Liver (tissue), 9 donors: ENCODE results near the gene RRP15. TPM values are rescaled to one million over a fixed set of nuclear protein-coding genes. Genes with fewer than 3 reads are reported as not detected.

Experiments used
- DNase-seq: peaks from one replicate; pipeline ENCODE4 v3.0.0-alpha.2; 2017; ENCODE audit warnings: low spot score
- H3K27ac ChIP-seq, 2 donors: one replicate each; pipeline ENCODE4 v1.7.0; 2013; ENCODE audit warnings: inconsistent platforms in 2 of 2, low read length in 2 of 2, control low read depth in 1 of 2, low read depth in 1 of 2, mild to moderate bottlenecking in 1 of 2
- H3K27me3 ChIP-seq, 4 donors: one replicate each; pipeline versions ENCODE4 v1.6.1 to v1.7.0; 2013; ENCODE audit warnings: low read length in 3 of 4, inconsistent platforms in 1 of 4, mild to moderate bottlenecking in 1 of 4, moderate library complexity in 1 of 4; ENCODE audit not compliant: control insufficient read depth in 4 of 4, insufficient read depth in 4 of 4
- H3K36me3 ChIP-seq, 4 donors: one replicate each; pipeline versions ENCODE4 v1.6.1 to v1.7.0; 2013; ENCODE audit warnings: low read length in 3 of 4, mild to moderate bottlenecking in 3 of 4, low read depth in 1 of 4, moderate library complexity in 1 of 4; ENCODE audit not compliant: control insufficient read depth in 4 of 4, insufficient read depth in 3 of 4
- H3K4me1 ChIP-seq, 4 donors: one replicate each; pipeline versions ENCODE4 v1.6.1 to v1.7.0; 2013; ENCODE audit warnings: low read length in 3 of 4, mild to moderate bottlenecking in 3 of 4, moderate library complexity in 1 of 4; ENCODE audit not compliant: control insufficient read depth in 4 of 4, insufficient read depth in 4 of 4
- H3K4me3 ChIP-seq, 3 donors: one replicate each; pipeline versions ENCODE4 v1.6.1 to v1.7.0; 2013; ENCODE audit warnings: low read length in 3 of 3, control low read depth in 1 of 3, low read depth in 1 of 3, mild to moderate bottlenecking in 1 of 3
- H3K9ac ChIP-seq, 2 donors: one replicate each; pipeline ENCODE4 v1.7.0; 2013; ENCODE audit warnings: low read length in 2 of 2, mild to moderate bottlenecking in 2 of 2, moderate library complexity in 2 of 2, control low read depth in 1 of 2, low read depth in 1 of 2
- H3K9me3 ChIP-seq, 4 donors: one replicate each; pipeline versions ENCODE4 v1.6.1 to v1.7.0; 2013; ENCODE audit warnings: low read length in 3 of 4; ENCODE audit not compliant: control insufficient read depth in 4 of 4
- EGR1 ChIP-seq, 2 donors: IDR thresholded peaks; 2 replicates each; pipeline ENCODE4 v1.6.1; 2016 to 2018; ENCODE audit warnings: antibody characterized with exemption in 2 of 2, low read depth in 2 of 2
- FOXA1 ChIP-seq: IDR thresholded peaks from 2 replicates; pipeline ENCODE4 v1.6.1; 2016; ENCODE audit warnings: antibody characterized with exemption
- FOXA2 ChIP-seq: IDR thresholded peaks from 2 replicates; pipeline ENCODE4 v1.6.1; 2016; ENCODE audit warnings: antibody characterized with exemption
- GABPA ChIP-seq, 2 donors: IDR thresholded peaks in 1 of 2; conservative IDR thresholded peaks in 1 of 2; 2 replicates each; pipeline ENCODE4 v1.6.1; 2016; ENCODE audit warnings: antibody characterized with exemption in 2 of 2, mild to moderate bottlenecking in 1 of 2, moderate library complexity in 1 of 2
- HNF4A ChIP-seq, 2 donors: conservative IDR thresholded peaks; 2 replicates each; pipeline ENCODE4 v1.6.1; 2016; ENCODE audit warnings: antibody characterized with exemption in 2 of 2, mild to moderate bottlenecking in 2 of 2
- HNF4G ChIP-seq: IDR thresholded peaks from 2 replicates; pipeline ENCODE4 v1.6.1; 2016; ENCODE audit warnings: antibody characterized with exemption
- JUND ChIP-seq, 2 donors: IDR thresholded peaks; 2 replicates each; pipeline ENCODE4 v1.6.1; 2016; ENCODE audit warnings: antibody characterized with exemption in 2 of 2
- NR2F2 ChIP-seq: IDR thresholded peaks from 2 replicates; pipeline ENCODE4 v1.6.1; 2016; ENCODE audit warnings: antibody characterized with exemption
- RAD21 ChIP-seq, 2 donors: IDR thresholded peaks; 2 replicates each; pipeline ENCODE4 v1.6.1; 2016; ENCODE audit warnings: antibody characterized with exemption in 2 of 2, mild to moderate bottlenecking in 2 of 2
- RXRA ChIP-seq, 2 donors: IDR thresholded peaks; 2 replicates each; pipeline ENCODE4 v1.6.1; 2017 to 2018; ENCODE audit warnings: antibody characterized with exemption in 2 of 2, mild to moderate bottlenecking in 1 of 2
- SP1 ChIP-seq: IDR thresholded peaks from 2 replicates; pipeline ENCODE4 v1.6.1; 2018; ENCODE audit warnings: antibody characterized with exemption, mild to moderate bottlenecking
- TAF1 ChIP-seq: conservative IDR thresholded peaks from 2 replicates; pipeline ENCODE4 v1.6.1; 2016; ENCODE audit warnings: antibody characterized with exemption, mild to moderate bottlenecking
- YY1 ChIP-seq: IDR thresholded peaks from 2 replicates; pipeline ENCODE4 v1.6.1; 2016; ENCODE audit warnings: antibody characterized with exemption, mild to moderate bottlenecking
- WGBS: extraction: QIAGEN DNeasy Blood & Tissue Kit; methylation state at CpG from one replicate; pipeline ENCODE4 v1.1.7; 2013; 5-methylcytosine and 5-hydroxymethylcytosine counted together
- polyA plus RNA-seq, 2 donors: library from polyadenylated mRNA; stranded (reverse) in 1 of 2; unstranded in 1 of 2; fragments of 200-250 nt in 1 of 2; fragments of >200 nt in 1 of 2; fragmentation: Nextera tagmentation in 1 of 2; extraction: Ambion mirVana in 1 of 2; gene quantifications; one replicate each; pipeline versions ENCODE4 v1.2.1 to v1.2.3, GENCODE V29; 2013 to 2015
- total RNA-seq, 2 donors: library from RNA; depleted of rRNA; stranded (reverse); fragments of >200 nt; gene quantifications; one replicate each; pipeline ENCODE4 v1.2.3, GENCODE V29; 2014
- TF ChIP-seq, protein P1 (sequence below): IDR thresholded peaks from 2 replicates; pipeline ENCODE4 v1.6.1; 2016; ENCODE audit warnings: antibody characterized with exemption
- TF ChIP-seq, protein P2 (sequence below): IDR thresholded peaks from 2 replicates; pipeline ENCODE4 v1.6.1; 2016; ENCODE audit warnings: antibody characterized with exemption
- TF ChIP-seq, protein P3 (sequence below): IDR thresholded peaks from 2 replicates; pipeline ENCODE4 v1.6.1; 2016; ENCODE audit warnings: antibody characterized with exemption
- TF ChIP-seq, protein P4 (sequence below): IDR thresholded peaks from 2 replicates; pipeline ENCODE4 v1.6.1; 2016; ENCODE audit warnings: antibody characterized with exemption, mild to moderate bottlenecking
- TF ChIP-seq, protein P5 (sequence below): fragments of 150-350 bp; IDR thresholded peaks from 2 replicates; pipeline ENCODE4 v1.5.1; 2017; ENCODE audit warnings: improper control_type of control experiment, low read depth, low read length; ENCODE audit not compliant: missing input control
- donor health status: healthy.
- donor health status: healthy.
- donor health status: healthy.
- donor health status: healthy.
- donor health status: healthy.

RRP15 gene
- total and polyA plus RNA-seq, 4 donors = 2.4 to 9.2 (median 5.2) TPM

DNA sequence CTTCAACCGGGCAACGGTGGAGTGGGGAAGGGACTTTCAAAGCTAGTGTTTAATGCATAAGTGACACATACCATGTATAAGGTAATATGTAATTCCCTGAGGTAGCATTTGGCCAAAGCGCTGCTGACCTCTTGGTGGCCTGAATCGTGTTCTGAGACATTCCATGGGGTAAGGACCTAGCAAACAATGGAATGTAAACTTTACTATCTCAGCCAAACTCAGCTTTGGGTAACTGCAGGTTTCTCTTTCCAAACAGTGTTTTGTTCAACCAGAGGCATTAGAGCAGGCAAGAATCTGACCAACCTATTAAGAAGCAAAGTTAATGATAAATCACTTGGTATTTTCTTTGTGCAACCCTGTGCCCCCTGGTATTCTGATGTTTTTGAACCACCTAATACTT, 82.0 kb downstream of the RRP15 start:
- H3K9me3 ChIP-seq = no peaks in the 10 kb centered on the region
- no peaks in the 10 kb centered on the region for H3K27me3 ChIP-seq
- H3K27ac ChIP-seq = no peak overlapping the region
- H3K4me3 ChIP-seq = no peak overlapping the region
- H3K9ac ChIP-seq = no peak overlapping the region
- WGBS = 35% methylated on average over 4 of the region's 4 CpGs
- peaks cover 0 to 5% (median 2%) of the 10 kb centered on the region in 4 donors for H3K4me1 ChIP-seq
- TF ChIP-seq NR2F2 (no peak), RAD21 (IDR thresholded peaks at IDR 0.05) (no peak), JUND (IDR thresholded peaks at IDR 0.05) (no peak), HNF4G (no peak), FOXA1 (no peak), TAF1 (no peak), FOXA2 (no peak), RXRA (IDR thresholded peaks at IDR 0.05) (no peak), YY1 (no peak), SP1 (no peak), HNF4A (conservative IDR thresholded peaks at IDR 0.05) (no peak), EGR1 (IDR thresholded peaks at IDR 0.05; ENCODE audit: low read depth in 2 of 2) (no peak), GABPA (IDR thresholded peaks at IDR 0.05 in 1 of 2, conservative IDR thresholded peaks at IDR 0.05 in 1 of 2) (no peak)
- TF ChIP-seq, protein P1, sequence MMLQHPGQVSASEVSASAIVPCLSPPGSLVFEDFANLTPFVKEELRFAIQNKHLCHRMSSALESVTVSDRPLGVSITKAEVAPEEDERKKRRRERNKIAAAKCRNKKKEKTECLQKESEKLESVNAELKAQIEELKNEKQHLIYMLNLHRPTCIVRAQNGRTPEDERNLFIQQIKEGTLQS = no peak
- TF ChIP-seq, protein P2, sequence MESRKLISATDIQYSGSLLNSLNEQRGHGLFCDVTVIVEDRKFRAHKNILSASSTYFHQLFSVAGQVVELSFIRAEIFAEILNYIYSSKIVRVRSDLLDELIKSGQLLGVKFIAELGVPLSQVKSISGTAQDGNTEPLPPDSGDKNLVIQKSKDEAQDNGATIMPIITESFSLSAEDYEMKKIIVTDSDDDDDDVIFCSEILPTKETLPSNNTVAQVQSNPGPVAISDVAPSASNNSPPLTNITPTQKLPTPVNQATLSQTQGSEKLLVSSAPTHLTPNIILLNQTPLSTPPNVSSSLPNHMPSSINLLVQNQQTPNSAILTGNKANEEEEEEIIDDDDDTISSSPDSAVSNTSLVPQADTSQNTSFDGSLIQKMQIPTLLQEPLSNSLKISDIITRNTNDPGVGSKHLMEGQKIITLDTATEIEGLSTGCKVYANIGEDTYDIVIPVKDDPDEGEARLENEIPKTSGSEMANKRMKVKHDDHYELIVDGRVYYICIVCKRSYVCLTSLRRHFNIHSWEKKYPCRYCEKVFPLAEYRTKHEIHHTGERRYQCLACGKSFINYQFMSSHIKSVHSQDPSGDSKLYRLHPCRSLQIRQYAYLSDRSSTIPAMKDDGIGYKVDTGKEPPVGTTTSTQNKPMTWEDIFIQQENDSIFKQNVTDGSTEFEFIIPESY = no peak
- TF ChIP-seq, protein P3, sequence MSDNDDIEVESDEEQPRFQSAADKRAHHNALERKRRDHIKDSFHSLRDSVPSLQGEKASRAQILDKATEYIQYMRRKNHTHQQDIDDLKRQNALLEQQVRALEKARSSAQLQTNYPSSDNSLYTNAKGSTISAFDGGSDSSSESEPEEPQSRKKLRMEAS = no peak
- TF ChIP-seq, protein P4, sequence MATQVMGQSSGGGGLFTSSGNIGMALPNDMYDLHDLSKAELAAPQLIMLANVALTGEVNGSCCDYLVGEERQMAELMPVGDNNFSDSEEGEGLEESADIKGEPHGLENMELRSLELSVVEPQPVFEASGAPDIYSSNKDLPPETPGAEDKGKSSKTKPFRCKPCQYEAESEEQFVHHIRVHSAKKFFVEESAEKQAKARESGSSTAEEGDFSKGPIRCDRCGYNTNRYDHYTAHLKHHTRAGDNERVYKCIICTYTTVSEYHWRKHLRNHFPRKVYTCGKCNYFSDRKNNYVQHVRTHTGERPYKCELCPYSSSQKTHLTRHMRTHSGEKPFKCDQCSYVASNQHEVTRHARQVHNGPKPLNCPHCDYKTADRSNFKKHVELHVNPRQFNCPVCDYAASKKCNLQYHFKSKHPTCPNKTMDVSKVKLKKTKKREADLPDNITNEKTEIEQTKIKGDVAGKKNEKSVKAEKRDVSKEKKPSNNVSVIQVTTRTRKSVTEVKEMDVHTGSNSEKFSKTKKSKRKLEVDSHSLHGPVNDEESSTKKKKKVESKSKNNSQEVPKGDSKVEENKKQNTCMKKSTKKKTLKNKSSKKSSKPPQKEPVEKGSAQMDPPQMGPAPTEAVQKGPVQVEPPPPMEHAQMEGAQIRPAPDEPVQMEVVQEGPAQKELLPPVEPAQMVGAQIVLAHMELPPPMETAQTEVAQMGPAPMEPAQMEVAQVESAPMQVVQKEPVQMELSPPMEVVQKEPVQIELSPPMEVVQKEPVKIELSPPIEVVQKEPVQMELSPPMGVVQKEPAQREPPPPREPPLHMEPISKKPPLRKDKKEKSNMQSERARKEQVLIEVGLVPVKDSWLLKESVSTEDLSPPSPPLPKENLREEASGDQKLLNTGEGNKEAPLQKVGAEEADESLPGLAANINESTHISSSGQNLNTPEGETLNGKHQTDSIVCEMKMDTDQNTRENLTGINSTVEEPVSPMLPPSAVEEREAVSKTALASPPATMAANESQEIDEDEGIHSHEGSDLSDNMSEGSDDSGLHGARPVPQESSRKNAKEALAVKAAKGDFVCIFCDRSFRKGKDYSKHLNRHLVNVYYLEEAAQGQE = no peak
- TF ChIP-seq, protein P5, sequence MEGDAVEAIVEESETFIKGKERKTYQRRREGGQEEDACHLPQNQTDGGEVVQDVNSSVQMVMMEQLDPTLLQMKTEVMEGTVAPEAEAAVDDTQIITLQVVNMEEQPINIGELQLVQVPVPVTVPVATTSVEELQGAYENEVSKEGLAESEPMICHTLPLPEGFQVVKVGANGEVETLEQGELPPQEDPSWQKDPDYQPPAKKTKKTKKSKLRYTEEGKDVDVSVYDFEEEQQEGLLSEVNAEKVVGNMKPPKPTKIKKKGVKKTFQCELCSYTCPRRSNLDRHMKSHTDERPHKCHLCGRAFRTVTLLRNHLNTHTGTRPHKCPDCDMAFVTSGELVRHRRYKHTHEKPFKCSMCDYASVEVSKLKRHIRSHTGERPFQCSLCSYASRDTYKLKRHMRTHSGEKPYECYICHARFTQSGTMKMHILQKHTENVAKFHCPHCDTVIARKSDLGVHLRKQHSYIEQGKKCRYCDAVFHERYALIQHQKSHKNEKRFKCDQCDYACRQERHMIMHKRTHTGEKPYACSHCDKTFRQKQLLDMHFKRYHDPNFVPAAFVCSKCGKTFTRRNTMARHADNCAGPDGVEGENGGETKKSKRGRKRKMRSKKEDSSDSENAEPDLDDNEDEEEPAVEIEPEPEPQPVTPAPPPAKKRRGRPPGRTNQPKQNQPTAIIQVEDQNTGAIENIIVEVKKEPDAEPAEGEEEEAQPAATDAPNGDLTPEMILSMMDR = no peak
- no peaks in the 10 kb centered on the region for H3K36me3 ChIP-seq
- DNase-seq = no peak
